Measurements from ENCODE around the gene ADARB1.

Gene ADARB1

DNA sequence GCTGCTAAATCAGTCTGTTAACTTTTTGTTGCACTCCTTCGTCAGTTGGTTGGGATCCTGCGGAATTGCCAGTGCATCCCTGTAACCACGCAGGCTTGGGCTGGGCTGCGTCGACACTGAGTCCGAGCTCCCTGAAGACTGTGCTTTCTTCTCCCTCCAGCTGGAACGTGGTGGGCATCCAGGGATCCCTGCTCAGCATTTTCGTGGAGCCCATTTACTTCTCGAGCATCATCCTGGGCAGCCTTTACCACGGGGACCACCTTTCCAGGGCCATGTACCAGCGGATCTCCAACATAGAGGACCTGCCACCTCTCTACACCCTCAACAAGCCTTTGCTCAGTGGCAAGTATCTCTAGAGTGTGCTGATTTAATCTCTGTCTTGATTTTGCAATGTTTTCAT is 130.0 kb downstream of the ADARB1 start:
- H3K36me3 ChIP-seq (ENCODE audit: control insufficient read depth, insufficient read depth, low read length, severe bottlenecking), result peaks cover 58% of the 10 kb centered on the region
- no peak for DNase-seq (ENCODE audit: low read depth)

DNA sequence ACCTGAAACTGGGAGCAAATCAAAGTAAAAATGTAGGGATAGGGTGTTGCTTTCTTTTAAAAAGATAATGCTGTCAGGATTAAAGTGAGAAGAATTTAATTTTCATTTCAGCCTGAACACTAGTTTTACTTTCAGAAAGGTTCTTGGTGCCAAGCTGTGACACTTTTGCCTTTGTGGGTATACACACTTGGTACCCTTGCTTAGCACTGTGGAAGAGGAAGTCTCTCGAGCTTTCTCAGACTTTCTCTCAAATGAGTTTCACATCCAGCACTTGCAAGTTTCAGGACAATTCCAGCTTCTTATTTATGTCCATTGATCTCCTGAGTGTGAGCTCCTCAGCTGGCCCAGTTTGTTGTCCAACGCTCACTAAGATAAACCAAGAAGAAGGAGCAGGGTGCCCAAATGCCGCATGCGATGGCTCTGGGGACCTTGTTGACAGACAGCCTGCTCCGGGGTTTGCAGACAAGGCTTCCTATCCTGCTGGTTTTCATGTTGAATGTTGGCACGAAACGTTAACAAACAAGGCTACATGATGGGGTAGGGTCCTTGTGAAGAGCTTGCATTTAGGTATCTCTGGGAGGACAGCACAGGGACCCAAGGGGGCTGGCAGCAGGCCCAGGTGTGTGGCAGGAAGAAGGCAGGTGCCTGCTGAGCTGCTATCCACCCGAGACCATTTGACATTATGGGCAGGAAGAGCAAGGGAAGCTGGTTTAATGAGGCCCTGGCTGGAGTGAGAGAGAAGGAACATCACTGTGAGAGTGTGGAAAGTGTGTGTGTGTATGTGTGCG is 133.7 kb downstream of the ADARB1 start:
- Histone ChIP-seq H3K27me3 (replicated peaks; ENCODE audit: control insufficient read depth, insufficient read depth, low read length) (no peaks in the 10 kb centered on the region), H3K9me3 (ENCODE audit: control insufficient read depth, low read length) (no peaks in the 10 kb centered on the region), H3K4me1 (ENCODE audit: control insufficient read depth, insufficient read depth, low read length) (peaks cover 3% of the 10 kb centered on the region), H3K9ac (ENCODE audit: low read length) (no peak overlapping the region), H3K4me3 (ENCODE audit: low read length) (no peak overlapping the region), H3K36me3 (ENCODE audit: control insufficient read depth, insufficient read depth, low read length, severe bottlenecking) (peaks cover 75% of the 10 kb centered on the region)
- DNase-seq (ENCODE audit: low read depth), result no peak

More for the DNA sequence above, 130.0 kb downstream of the ADARB1 start:
- peaks cover 3% of the 10 kb centered on the region for H3K4me1 ChIP-seq (ENCODE audit: control insufficient read depth, insufficient read depth, low read length)
- no peak overlapping the region for H3K4me3 ChIP-seq (ENCODE audit: low read length)
- no peaks in the 10 kb centered on the region for H3K9me3 ChIP-seq (ENCODE audit: control insufficient read depth, low read length)
- no peaks in the 10 kb centered on the region for H3K27me3 ChIP-seq (replicated peaks; ENCODE audit: control insufficient read depth, insufficient read depth, low read length)
- H3K9ac ChIP-seq (ENCODE audit: low read length), result no peak overlapping the region

DNA sequence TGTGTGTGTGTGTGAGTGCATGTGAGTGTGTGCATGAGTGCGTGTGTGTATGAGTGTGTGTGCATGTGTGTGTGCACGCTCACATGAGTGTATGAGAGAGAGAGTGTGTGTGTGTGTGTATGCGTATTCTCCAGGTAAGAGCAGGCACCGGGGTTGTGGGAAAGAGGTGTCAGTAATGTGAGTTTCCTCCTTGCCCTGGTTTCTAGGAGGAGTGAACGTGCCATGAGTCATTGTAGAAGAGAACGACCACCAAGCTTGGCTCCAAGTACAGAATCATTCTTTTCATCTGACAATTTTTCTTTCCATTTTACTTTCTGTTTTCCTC is 134.2 kb downstream of the ADARB1 start:
- no peak overlapping the region for H3K4me3 ChIP-seq (ENCODE audit: low read length)
- no peak for DNase-seq (ENCODE audit: low read depth)

DNA sequence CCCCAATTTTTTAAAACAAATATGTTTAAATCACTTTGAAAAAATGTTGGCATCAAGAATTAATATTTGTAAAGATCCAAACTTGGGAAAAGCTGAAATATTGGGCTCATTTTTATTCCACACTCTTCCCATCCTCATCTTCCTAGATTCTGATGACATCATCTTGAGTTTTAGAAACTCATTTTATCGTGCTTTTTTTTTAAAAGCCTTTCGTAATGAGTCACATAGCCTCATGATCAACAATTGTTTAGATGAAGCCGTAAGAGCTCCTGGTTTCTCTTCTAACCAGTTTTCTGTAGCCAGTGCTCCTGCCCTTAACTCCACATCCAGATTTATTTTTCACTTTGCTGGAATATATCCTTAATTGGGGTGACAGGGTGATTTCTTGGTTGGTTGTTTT is 134.7 kb downstream of the ADARB1 start:
- peak; percentile 61 for DNase-seq (ENCODE audit: low read depth)
- no peak overlapping the region for H3K9ac ChIP-seq (ENCODE audit: low read length)
- no peaks in the 10 kb centered on the region for H3K27me3 ChIP-seq (replicated peaks; ENCODE audit: control insufficient read depth, insufficient read depth, low read length)
- peaks cover 67% of the 10 kb centered on the region for H3K36me3 ChIP-seq (ENCODE audit: control insufficient read depth, insufficient read depth, low read length, severe bottlenecking)
- no peaks in the 10 kb centered on the region for H3K9me3 ChIP-seq (ENCODE audit: control insufficient read depth, low read length)
- peaks cover 3% of the 10 kb centered on the region for H3K4me1 ChIP-seq (ENCODE audit: control insufficient read depth, insufficient read depth, low read length)
- H3K4me3 ChIP-seq (ENCODE audit: low read length), result peak overlapping the region; percentile 57

More for the DNA sequence above, 134.2 kb downstream of the ADARB1 start:
- Histone ChIP-seq H3K4me1 (ENCODE audit: control insufficient read depth, insufficient read depth, low read length) (peaks cover 3% of the 10 kb centered on the region), H3K9me3 (ENCODE audit: control insufficient read depth, low read length) (no peaks in the 10 kb centered on the region), H3K27me3 (replicated peaks; ENCODE audit: control insufficient read depth, insufficient read depth, low read length) (no peaks in the 10 kb centered on the region), H3K9ac (ENCODE audit: low read length) (no peak overlapping the region), H3K36me3 (ENCODE audit: control insufficient read depth, insufficient read depth, low read length, severe bottlenecking) (peaks cover 72% of the 10 kb centered on the region)

DNA sequence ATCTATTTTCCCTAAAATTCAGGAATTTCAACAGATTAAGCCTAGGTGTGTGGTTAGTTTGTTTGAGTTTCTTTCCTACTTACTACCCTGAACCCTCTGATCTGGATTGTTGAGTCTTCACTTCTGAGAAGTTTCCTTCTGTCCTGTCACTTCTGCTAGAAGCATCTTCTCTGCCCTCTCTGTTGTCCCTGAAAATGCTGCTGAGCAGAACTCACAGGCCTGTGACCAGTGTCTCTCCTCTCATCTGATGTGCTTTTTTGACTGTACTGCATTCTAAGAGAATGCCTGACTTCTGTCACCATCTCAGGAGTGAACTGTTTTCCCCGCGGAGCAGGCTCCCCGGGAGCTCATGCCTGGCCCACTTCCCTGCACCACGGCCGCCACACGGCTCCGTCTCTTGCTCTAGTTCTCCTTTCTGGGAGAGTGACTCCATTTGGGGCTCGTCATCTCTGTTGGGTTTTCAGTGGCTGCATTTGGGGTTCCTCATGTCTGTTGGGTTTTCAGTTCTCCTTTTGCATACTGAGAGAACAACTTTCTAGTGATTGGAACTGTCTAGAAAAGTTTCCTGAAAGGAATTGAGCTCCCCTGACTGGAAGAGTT is 135.4 kb downstream of the ADARB1 start:
- Histone ChIP-seq H3K4me1 (ENCODE audit: control insufficient read depth, insufficient read depth, low read length) (peaks cover 3% of the 10 kb centered on the region), H3K36me3 (ENCODE audit: control insufficient read depth, insufficient read depth, low read length, severe bottlenecking) (peaks cover 60% of the 10 kb centered on the region), H3K9ac (ENCODE audit: low read length) (no peak overlapping the region), H3K4me3 (ENCODE audit: low read length) (no peak overlapping the region), H3K27me3 (replicated peaks; ENCODE audit: control insufficient read depth, insufficient read depth, low read length) (no peaks in the 10 kb centered on the region), H3K9me3 (ENCODE audit: control insufficient read depth, low read length) (no peaks in the 10 kb centered on the region)
- DNase-seq (ENCODE audit: low read depth), result no peak

DNA sequence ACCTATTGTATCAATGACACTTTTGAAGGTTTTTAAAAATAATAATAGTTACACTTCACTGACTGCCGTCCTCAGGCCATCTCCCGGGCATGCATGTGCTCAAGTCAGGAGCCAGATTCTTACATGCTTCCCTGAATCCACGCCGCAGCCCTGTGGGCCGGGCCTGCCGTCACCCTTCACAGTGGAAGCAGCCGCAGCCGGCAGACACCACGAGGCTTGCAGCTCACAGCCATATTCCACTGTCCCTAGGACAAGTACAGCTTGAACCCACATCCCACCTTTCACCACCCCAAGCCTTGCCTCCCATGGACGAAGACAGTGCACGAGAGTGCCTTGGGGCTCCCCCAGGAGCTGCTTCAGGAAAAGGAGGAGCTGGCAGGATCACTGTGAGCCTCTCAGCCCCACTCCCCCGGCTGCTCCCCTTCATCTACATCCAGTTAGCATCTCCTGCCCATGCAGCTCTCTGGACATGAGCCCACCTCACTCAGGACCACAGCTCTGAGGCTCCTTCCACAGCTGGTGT is 136.1 kb downstream of the ADARB1 start:
- H3K4me3 ChIP-seq (ENCODE audit: low read length), result no peak overlapping the region
- H3K4me1 ChIP-seq (ENCODE audit: control insufficient read depth, insufficient read depth, low read length), result peaks cover 3% of the 10 kb centered on the region
- DNase-seq (ENCODE audit: low read depth), result no peak
- no peaks in the 10 kb centered on the region for H3K9me3 ChIP-seq (ENCODE audit: control insufficient read depth, low read length)
- peaks cover 52% of the 10 kb centered on the region for H3K36me3 ChIP-seq (ENCODE audit: control insufficient read depth, insufficient read depth, low read length, severe bottlenecking)
- no peak overlapping the region for H3K9ac ChIP-seq (ENCODE audit: low read length)
- H3K27me3 ChIP-seq (replicated peaks; ENCODE audit: control insufficient read depth, insufficient read depth, low read length), result no peaks in the 10 kb centered on the region

DNA sequence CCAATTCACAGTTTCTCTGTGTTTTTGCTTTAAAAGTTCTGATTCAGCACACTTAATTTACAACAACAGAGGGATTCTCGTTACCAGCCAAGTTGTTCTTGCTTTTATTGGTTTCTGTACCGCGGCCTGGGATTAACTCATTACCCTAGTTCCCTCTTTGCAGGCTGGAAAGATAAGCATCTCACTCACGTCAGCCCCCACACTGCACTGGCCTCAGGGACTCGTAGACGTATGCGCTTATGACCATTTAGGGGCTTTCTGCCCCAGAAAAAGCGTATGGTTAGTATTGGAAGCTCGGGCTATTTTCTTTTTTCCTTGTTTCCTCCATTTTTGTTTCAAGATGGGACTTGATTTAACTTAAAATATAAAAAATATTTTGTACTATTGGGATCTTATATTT is 137.3 kb downstream of the ADARB1 start:
- Histone ChIP-seq H3K27me3 (replicated peaks; ENCODE audit: control insufficient read depth, insufficient read depth, low read length) (no peaks in the 10 kb centered on the region), H3K36me3 (ENCODE audit: control insufficient read depth, insufficient read depth, low read length, severe bottlenecking) (peaks cover 44% of the 10 kb centered on the region), H3K4me1 (ENCODE audit: control insufficient read depth, insufficient read depth, low read length) (peaks cover 3% of the 10 kb centered on the region), H3K9me3 (ENCODE audit: control insufficient read depth, low read length) (peaks cover 6% of the 10 kb centered on the region), H3K9ac (ENCODE audit: low read length) (no peak overlapping the region), H3K4me3 (ENCODE audit: low read length) (no peak overlapping the region)
- no peak for DNase-seq (ENCODE audit: low read depth)

DNA sequence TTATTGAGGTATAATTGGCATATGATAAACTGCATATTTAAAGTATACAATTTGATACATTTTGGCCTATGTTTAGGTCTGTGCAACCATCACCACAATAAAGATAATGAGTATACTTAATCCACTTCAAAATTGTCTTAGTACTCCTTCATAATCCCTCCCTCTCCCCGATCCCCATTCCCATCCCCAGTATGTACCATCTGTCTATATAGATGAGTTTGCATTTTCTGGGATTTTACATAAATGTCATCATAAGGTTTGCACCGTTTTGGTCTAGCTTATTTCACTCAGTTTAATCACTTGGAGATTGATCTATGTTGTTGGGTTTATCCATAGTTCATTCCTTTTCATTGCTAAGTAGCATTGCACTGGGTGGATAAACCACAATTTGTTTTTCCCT is 139.0 kb downstream of the ADARB1 start:
- H3K27me3 ChIP-seq (replicated peaks; ENCODE audit: control insufficient read depth, insufficient read depth, low read length), result no peaks in the 10 kb centered on the region
- peaks cover 3% of the 10 kb centered on the region for H3K4me1 ChIP-seq (ENCODE audit: control insufficient read depth, insufficient read depth, low read length)
- peaks cover 13% of the 10 kb centered on the region for H3K9me3 ChIP-seq (ENCODE audit: control insufficient read depth, low read length)
- no peak overlapping the region for H3K9ac ChIP-seq (ENCODE audit: low read length)
- no peak overlapping the region for H3K4me3 ChIP-seq (ENCODE audit: low read length)
- no peak for DNase-seq (ENCODE audit: low read depth)
- H3K36me3 ChIP-seq (ENCODE audit: control insufficient read depth, insufficient read depth, low read length, severe bottlenecking), result peaks cover 37% of the 10 kb centered on the region

DNA sequence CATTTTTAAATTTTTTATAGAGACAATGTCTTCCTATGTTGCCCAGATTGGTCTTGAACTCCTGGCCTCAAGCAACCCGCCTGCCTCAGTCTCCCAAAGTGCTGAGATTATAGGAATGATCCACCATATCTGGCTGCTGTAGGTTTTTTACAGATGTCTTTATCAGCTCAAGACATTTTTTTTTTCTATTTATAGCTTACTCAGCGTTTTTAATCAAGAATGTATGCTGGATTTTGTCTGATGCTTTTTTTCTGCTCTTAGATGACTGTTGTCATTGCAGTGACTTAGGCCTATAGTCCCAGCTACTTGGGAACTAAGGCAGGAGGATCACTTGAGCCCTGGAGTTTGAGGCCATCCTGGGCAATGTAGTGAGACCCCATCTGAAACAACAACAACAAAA is 140.8 kb downstream of the ADARB1 start:
- peaks cover 13% of the 10 kb centered on the region for H3K9me3 ChIP-seq (ENCODE audit: control insufficient read depth, low read length)
- peaks cover 9% of the 10 kb centered on the region for H3K4me1 ChIP-seq (ENCODE audit: control insufficient read depth, insufficient read depth, low read length)
- H3K4me3 ChIP-seq (ENCODE audit: low read length), result no peak overlapping the region
- H3K9ac ChIP-seq (ENCODE audit: low read length), result no peak overlapping the region
- peaks cover 35% of the 10 kb centered on the region for H3K36me3 ChIP-seq (ENCODE audit: control insufficient read depth, insufficient read depth, low read length, severe bottlenecking)
- no peak for DNase-seq (ENCODE audit: low read depth)
- H3K27me3 ChIP-seq (replicated peaks; ENCODE audit: control insufficient read depth, insufficient read depth, low read length), result no peaks in the 10 kb centered on the region

DNA sequence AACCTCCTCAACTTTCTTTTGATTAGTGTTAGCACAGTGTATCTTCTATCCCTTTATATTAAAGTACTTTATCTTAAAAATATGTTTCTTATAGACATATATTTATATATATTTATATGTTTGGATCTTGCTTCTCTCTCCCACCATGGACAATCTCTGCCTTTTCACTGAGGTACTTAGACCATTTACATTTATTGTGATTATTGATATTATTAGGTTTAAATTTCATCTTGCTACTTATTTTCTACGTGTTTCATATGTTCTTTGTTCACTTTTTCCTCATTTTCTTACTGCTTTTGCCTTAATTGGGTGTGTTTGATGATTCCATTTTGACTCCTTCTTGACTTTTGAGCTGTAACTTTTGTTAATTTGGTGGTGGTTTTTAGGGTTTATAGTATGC is 142.6 kb downstream of the ADARB1 start:
- no peak for DNase-seq (ENCODE audit: low read depth)
- no peak overlapping the region for H3K4me3 ChIP-seq (ENCODE audit: low read length)
- H3K36me3 ChIP-seq (ENCODE audit: control insufficient read depth, insufficient read depth, low read length, severe bottlenecking), result peaks cover 31% of the 10 kb centered on the region
- no peak overlapping the region for H3K9ac ChIP-seq (ENCODE audit: low read length)
- no peaks in the 10 kb centered on the region for H3K27me3 ChIP-seq (replicated peaks; ENCODE audit: control insufficient read depth, insufficient read depth, low read length)
- H3K9me3 ChIP-seq (ENCODE audit: control insufficient read depth, low read length), result peaks cover 13% of the 10 kb centered on the region
- peaks cover 13% of the 10 kb centered on the region for H3K4me1 ChIP-seq (ENCODE audit: control insufficient read depth, insufficient read depth, low read length)

DNA sequence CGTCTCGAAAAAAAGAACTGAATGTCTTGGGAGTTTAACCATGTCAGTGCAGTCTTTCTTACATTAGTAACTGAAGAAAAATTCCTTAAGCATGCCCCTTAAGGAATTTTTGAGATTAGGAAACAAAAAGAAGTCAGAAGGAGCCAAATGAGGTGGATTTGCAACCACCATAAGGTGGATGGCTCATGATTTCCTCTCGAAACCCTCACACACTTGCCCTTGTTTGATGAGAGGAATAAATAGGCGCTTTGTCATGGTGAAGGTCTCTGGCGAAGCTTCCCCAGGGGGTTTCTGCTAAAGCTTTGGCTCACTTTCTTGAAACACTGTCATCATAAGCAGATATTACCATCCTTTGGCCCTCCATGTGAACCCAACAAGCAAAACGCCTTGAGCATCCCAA is 145.1 kb downstream of the ADARB1 start:
- peak; percentile 4 for DNase-seq (ENCODE audit: low read depth)
- Histone ChIP-seq H3K9me3 (ENCODE audit: control insufficient read depth, low read length) (peaks cover 13% of the 10 kb centered on the region), H3K4me3 (ENCODE audit: low read length) (no peak overlapping the region), H3K4me1 (ENCODE audit: control insufficient read depth, insufficient read depth, low read length) (peaks cover 13% of the 10 kb centered on the region), H3K9ac (ENCODE audit: low read length) (peak overlapping the region; percentile 63), H3K27me3 (replicated peaks; ENCODE audit: control insufficient read depth, insufficient read depth, low read length) (no peaks in the 10 kb centered on the region), H3K36me3 (ENCODE audit: control insufficient read depth, insufficient read depth, low read length, severe bottlenecking) (peaks cover 37% of the 10 kb centered on the region)
